K562 (cell line): ENCODE results near the gene PRKD2. TPM values are rescaled to one million over a fixed set of nuclear protein-coding genes. Genes with fewer than 3 reads are reported as not detected.

Experiments
- ATF3 ChIP-seq, 2 experiments: fragments of 450-650 bp in 1 of 2; sonication (generic) in 1 of 2; formaldehyde crosslinking in 1 of 2; IDR thresholded peaks in 1 of 2; conservative IDR thresholded peaks in 1 of 2; 2 replicates each; pipeline versions ENCODE4 v1.6.1 to v1.8.1; 2016 to 2023; ENCODE audit warnings: mild to moderate bottlenecking in 2 of 2, moderate library complexity in 2 of 2, inconsistent platforms in 1 of 2, missing genetic modification reagents in 1 of 2
- JUND ChIP-seq, 2 experiments: IDR thresholded peaks; 2 replicates in 1 of 2; 3 replicates in 1 of 2; pipeline ENCODE4 v1.6.1; 2011; ENCODE audit warnings: borderline replicate concordance in 2 of 2, low read depth in 2 of 2, low read length in 2 of 2, improper control_type of control experiment in 1 of 2, missing biosample characterization in 1 of 2, missing genetic modification characterization in 1 of 2, missing genetic modification reagents in 1 of 2
- MECOM ChIP-seq: fragments of 250-450 bp; sonication (Bioruptor Pico); IDR thresholded peaks from 2 replicates; pipeline ENCODE4 v1.8.0; 2022; ENCODE audit warnings: inconsistent platforms
- MEF2D ChIP-seq: conservative IDR thresholded peaks from 2 replicates; pipeline ENCODE4 v1.6.1; 2016; ENCODE audit warnings: low read depth, missing genetic modification characterization, missing compliant biosample characterization
- NR2C1 ChIP-seq, 2 experiments: fragments of 450-650 bp; IDR thresholded peaks; 2 replicates each; pipeline ENCODE4 v1.6.1; 2017; ENCODE audit warnings: mild to moderate bottlenecking in 2 of 2, antibody characterized with exemption in 1 of 2, inconsistent platforms in 1 of 2, missing compliant biosample characterization in 1 of 2, missing genetic modification characterization in 1 of 2
- PATZ1 ChIP-seq: fragments of 250-450 bp; sonication (Bioruptor Pico); IDR thresholded peaks from 2 replicates; pipeline ENCODE4 v1.5.0; 2020; ENCODE audit warnings: mild to moderate bottlenecking, borderline replicate concordance
- POLR2A ChIP-seq: fragments of 450-650 bp; conservative IDR thresholded peaks from 2 replicates; pipeline ENCODE4 v1.6.1; 2016
- POLR2G ChIP-seq: fragments of 200-400 bp; formaldehyde crosslinking; IDR thresholded peaks from 2 replicates; pipeline ENCODE4 v1.6.1; 2017; ENCODE audit warnings: low read depth, mild to moderate bottlenecking, antibody characterized with exemption, low read length, moderate library complexity
- RBM14 ChIP-seq: fragments of 200-400 bp; formaldehyde crosslinking; IDR thresholded peaks from 2 replicates; pipeline ENCODE4 v1.6.1; 2018; ENCODE audit warnings: low read depth, mild to moderate bottlenecking, low read length, moderate library complexity, borderline replicate concordance; ENCODE audit not compliant: insufficient read depth
- RBM15 ChIP-seq: fragments of 200-400 bp; formaldehyde crosslinking; IDR thresholded peaks from 2 replicates; pipeline ENCODE4 v1.6.1; 2018; ENCODE audit warnings: mild to moderate bottlenecking, low read length, moderate library complexity; ENCODE audit not compliant: insufficient read depth
- TSC22D4 ChIP-seq: fragments of 450-650 bp; IDR thresholded peaks from 2 replicates; pipeline ENCODE4 v1.6.1; 2016; ENCODE audit warnings: missing genetic modification characterization, missing biosample characterization, control low read depth
- ZNF407 ChIP-seq: fragments of 450-650 bp; IDR thresholded peaks from 2 replicates; pipeline ENCODE4 v1.6.1; 2016; ENCODE audit warnings: low read depth
- polyA plus RNA-seq, 8 experiments: library from polyadenylated mRNA; depleted of rRNA in 4 of 8; stranded (reverse) in 5 of 8; unstranded in 3 of 8; fragments of >200 nt; fragmentation: Nextera tagmentation in 2 of 8; fragmentation: Illumina TruSeq in 1 of 8; extraction: Ambion mirVana in 2 of 8; extraction: Trizol in 1 of 8; gene quantifications; 2 replicates each; pipeline versions ENCODE4 v1.2.1 to v1.2.3, GENCODE V29; 2011 to 2014; ENCODE audit warnings: inconsistent platforms in 1 of 8, missing spikeins in 1 of 8
- total RNA-seq, 7 experiments: library from RNA; depleted of rRNA in 6 of 7; stranded (reverse); fragments of >200 nt in 6 of 7; fragmentation: Illumina TruSeq in 2 of 7; extraction: Trizol in 2 of 7; gene quantifications; 2 replicates each; pipeline versions ENCODE4 v1.2.1 to v1.2.3, GENCODE V29; 2011 to 2021; ENCODE audit warnings: low replicate concordance in 1 of 7

PRKD2 gene
- total and polyA plus RNA-seq, 9 of the 15 experiments (the other 6 are each of a cell fraction or from before 2014, with no cell fraction given), result 1.8 to 60.0 (median 15.0) TPM

GRCh38 chr19:46732966-46733689 is 16.2 kb upstream of the PRKD2 start (continued):
- TF ChIP-seq PATZ1 (CRISPR knock-in tag) (no peak), ATF3 (IDR thresholded peaks at IDR 0.05) (peak; percentile 56), ATF3 (CRISPR knock-in tag; conservative IDR thresholded peaks at IDR 0.05) (no peak), MEF2D (no peak), JUND (IDR thresholded peaks at IDR 0.05; ENCODE audit: borderline replicate concordance, low read depth, low read length) (0 out of 2 replicates have a peak, but pooled peaks have one; percentile 36), JUND (tag; IDR thresholded peaks at IDR 0.05; ENCODE audit: borderline replicate concordance, low read depth, low read length) (no peak), RBM15 (no peak), POLR2G (0 out of 2 replicates have a peak, but pooled peaks have one; percentile 21), RBM14 (no peak), POLR2A (no peak), NR2C1 (IDR thresholded peaks at IDR 0.05) (no peak), NR2C1 (tag; IDR thresholded peaks at IDR 0.05) (no peak), ZNF407 (no peak), MECOM (CRISPR knock-in tag) (no peak), TSC22D4 (tag) (no peak)
